Measurements from ENCODE around the gene SERHL2. TPM values are rescaled to one million over a fixed set of nuclear protein-coding genes. Genes with fewer than 3 reads are reported as not detected.
"Not testable (repeated sequence)": the region's sequence is repeated elsewhere in the genome, so short reads cannot be mapped to it uniquely, and the experiment has no call there.

The SERHL2 gene
- total RNA-seq, 2 donors from 2014 or later, result 1.1 to 1.7 TPM

DNA sequence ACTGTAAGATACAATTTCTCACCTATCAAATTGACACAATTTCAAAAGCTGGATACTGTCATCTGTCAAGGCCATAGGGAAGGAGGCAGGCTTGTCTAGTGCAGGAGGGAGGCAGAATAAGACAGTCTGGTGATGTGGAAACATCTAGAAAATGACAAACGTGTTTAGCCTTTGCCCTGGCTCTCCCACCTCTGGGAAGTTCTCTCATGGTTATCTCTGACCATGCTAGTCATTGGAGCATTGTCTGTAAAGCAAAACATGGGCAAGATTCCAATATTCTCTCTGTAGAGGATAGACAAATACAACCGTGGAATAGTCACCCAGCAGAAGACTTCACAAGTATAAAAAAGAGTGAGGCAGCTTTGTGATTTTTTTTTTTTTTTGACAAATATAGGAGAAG is 9.1 kb upstream of the SERHL2 start:
- no peaks in the 10 kb centered on the region for H3K36me3 ChIP-seq
- no peaks in the 10 kb centered on the region for H3K4me1 ChIP-seq
- no peak overlapping the region for H3K4me3 ChIP-seq
- DNase-seq, result no peak
- H3K27ac ChIP-seq, result no peak overlapping the region
- H3K9me3 ChIP-seq, result no peaks in the 10 kb centered on the region
- no peak overlapping the region for H3K9ac ChIP-seq (ENCODE audit: low read depth in 2 of 2, low read length in 2 of 2)
- H3K27me3 ChIP-seq, result no peaks in the 10 kb centered on the region
- intact Hi-C loops (cut with DNase I), result no loop called here
- TF ChIP-seq, protein P1, sequence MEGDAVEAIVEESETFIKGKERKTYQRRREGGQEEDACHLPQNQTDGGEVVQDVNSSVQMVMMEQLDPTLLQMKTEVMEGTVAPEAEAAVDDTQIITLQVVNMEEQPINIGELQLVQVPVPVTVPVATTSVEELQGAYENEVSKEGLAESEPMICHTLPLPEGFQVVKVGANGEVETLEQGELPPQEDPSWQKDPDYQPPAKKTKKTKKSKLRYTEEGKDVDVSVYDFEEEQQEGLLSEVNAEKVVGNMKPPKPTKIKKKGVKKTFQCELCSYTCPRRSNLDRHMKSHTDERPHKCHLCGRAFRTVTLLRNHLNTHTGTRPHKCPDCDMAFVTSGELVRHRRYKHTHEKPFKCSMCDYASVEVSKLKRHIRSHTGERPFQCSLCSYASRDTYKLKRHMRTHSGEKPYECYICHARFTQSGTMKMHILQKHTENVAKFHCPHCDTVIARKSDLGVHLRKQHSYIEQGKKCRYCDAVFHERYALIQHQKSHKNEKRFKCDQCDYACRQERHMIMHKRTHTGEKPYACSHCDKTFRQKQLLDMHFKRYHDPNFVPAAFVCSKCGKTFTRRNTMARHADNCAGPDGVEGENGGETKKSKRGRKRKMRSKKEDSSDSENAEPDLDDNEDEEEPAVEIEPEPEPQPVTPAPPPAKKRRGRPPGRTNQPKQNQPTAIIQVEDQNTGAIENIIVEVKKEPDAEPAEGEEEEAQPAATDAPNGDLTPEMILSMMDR (IDR thresholded peaks at IDR 0.05), result no peak

DNA sequence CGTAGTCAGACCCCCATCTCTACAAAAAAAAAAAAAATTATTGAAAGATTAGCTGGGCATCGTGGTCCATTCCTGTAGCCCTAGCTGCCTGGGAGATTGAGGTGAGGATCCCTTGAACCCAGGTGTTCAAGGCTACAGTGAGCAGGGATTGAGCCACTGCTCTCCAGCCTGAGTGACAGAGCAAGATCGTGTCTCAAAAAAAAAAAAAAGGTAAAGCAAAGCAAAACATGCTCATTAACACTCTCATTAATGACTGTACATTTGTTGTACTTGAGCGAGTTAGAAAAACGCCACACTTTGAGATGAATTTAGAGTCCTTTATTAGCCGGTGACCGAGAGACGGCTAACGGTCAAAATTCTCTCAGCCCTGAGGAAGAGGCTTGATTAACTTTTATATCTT is 6.2 kb upstream of the SERHL2 start:
- TF ChIP-seq, protein P1 (IDR thresholded peaks at IDR 0.05), result no peak
- H3K27me3 ChIP-seq, result no peaks in the 10 kb centered on the region
- intact Hi-C loops (cut with DNase I), result no loop called here

DNA sequence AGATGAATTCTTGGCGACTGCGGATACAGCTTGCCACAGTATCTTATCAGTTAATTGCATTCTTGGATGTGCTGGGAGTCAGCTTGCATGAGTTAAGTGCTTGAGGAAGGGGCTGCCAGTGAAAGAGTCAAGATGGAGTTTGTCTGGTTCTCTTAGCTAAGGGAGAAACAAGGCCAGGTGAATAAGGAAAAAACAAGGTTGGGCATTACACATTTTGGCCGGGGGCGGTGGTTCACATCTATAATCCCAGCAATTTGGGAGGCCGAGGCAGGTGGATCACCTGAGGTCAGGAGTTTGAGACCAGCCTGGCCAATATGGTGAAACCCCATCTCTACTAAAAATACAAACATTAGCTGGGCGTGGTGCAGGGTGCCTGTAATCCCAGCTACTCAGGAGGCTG is 5.6 kb upstream of the SERHL2 start:
- intact Hi-C loops (cut with DNase I); DNase-seq; H3K4me3 ChIP-seq; H3K9ac ChIP-seq (ENCODE audit: low read depth in 2 of 2, low read length in 2 of 2); H3K27me3 ChIP-seq; H3K9me3 ChIP-seq; H3K4me1 ChIP-seq; H3K36me3 ChIP-seq; H3K27ac ChIP-seq: not testable (repeated sequence)

More for the DNA sequence above, 6.2 kb upstream of the SERHL2 start:
- DNase-seq, result no peak
- no peak overlapping the region for H3K27ac ChIP-seq
- no peaks in the 10 kb centered on the region for H3K4me1 ChIP-seq
- H3K36me3 ChIP-seq, result no peaks in the 10 kb centered on the region
- H3K9me3 ChIP-seq, result no peaks in the 10 kb centered on the region
- no peak overlapping the region for H3K4me3 ChIP-seq
- H3K9ac ChIP-seq (ENCODE audit: low read depth in 2 of 2, low read length in 2 of 2), result no peak overlapping the region

DNA sequence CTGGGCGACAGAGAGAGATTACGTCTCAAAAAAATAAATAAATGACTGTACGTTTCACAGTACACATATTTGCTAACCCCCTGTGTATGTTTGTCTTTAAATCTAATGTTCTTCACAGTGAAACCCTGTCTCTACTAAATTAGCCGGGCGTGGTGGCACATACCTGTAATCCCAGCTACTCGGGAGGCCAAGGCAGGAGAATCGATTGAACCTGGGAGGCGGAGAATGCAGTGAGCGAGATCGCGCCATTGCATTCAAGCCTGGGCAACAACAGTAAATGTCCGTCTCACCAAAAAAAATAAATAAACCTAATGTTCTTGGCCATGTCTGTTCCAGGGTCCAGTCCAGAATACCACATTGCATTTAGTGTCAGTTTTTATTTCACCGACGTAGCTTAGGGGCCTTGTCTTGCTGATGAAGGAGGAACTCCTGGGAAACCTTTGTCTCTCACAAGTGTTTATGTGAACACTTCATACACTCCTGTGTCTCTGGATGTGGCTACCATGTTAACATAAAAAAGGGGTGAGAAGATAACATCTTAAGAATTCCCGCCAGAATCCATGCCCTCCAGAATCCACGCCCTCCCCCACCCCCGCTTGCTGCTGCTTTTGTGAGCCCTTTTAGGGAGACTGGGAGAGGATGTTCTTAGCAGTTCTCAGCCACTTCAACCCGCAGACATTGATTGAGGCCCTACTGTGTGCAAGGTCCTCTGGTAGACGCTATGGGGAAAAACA is 5.0 kb upstream of the SERHL2 start:
- no peak for DNase-seq
- no peak overlapping the region for H3K4me3 ChIP-seq
- H3K9me3 ChIP-seq, result no peaks in the 10 kb centered on the region
- no peak overlapping the region for H3K9ac ChIP-seq (ENCODE audit: low read depth in 2 of 2, low read length in 2 of 2)
- no peak overlapping the region for H3K27ac ChIP-seq
- H3K27me3 ChIP-seq, result no peaks in the 10 kb centered on the region
- no peaks in the 10 kb centered on the region for H3K36me3 ChIP-seq
- intact Hi-C loops (cut with DNase I), result no loop called here
- TF ChIP-seq, protein P1 (IDR thresholded peaks at IDR 0.05), result no peak
- H3K4me1 ChIP-seq, result no peaks in the 10 kb centered on the region

GRCh38 chr22:42549331-42550060 is 4.3 kb upstream of the SERHL2 start:
- Histone ChIP-seq H3K27ac (no peak overlapping the region), H3K4me3 (no peak overlapping the region), H3K9ac (ENCODE audit: low read depth in 2 of 2, low read length in 2 of 2) (no peak overlapping the region), H3K36me3 (no peaks in the 10 kb centered on the region), H3K27me3 (no peaks in the 10 kb centered on the region), H3K9me3 (no peaks in the 10 kb centered on the region), H3K4me1 (no peaks in the 10 kb centered on the region)
- TF ChIP-seq, protein P1 (IDR thresholded peaks at IDR 0.05), result no peak
- DNase-seq, result no peak
- intact Hi-C loops (cut with DNase I), result no loop called here

DNA sequence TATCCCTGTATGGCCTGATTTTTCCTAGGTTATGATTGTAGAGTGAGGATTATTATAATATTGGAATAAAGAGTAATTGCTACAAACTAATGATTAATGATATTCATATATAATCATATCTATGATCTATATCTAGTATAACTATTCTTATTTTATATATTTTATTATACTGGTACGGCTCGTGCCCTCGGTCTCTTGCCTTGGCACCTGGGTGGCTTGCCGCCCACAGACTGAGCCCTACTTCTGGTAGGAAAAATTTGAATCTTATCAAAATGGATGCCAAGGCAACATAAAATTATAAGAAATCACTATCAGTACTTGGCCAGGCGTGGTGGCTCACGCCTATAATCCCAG is 1.5 kb upstream of the SERHL2 start:
- not testable (repeated sequence) for H3K4me3 ChIP-seq

More for the DNA sequence above, 1.5 kb upstream of the SERHL2 start:
- H3K36me3 ChIP-seq; H3K9me3 ChIP-seq; H3K4me1 ChIP-seq; H3K27me3 ChIP-seq; H3K27ac ChIP-seq; DNase-seq; H3K9ac ChIP-seq (ENCODE audit: low read depth in 2 of 2, low read length in 2 of 2); intact Hi-C loops (cut with DNase I): not testable (repeated sequence)

Data from colonic mucosa (tissue), 4 donors.